Measurements from ENCODE around the gene HHATL. TPM values are rescaled to one million over a fixed set of nuclear protein-coding genes. Genes with fewer than 3 reads are reported as not detected.

Gene HHATL
- total and polyA plus RNA-seq, 9 donors, result 0.12 to 1.3 (median 0.52) TPM; not detected in 5

- peak in 2 of 5 donors; percentile 5 to 9 for DNase-seq
- intact Hi-C loops (cut with DNase I), result no loop called here
- no peak for TF ChIP-seq CTCF (IDR thresholded peaks at IDR 0.05)
- no peak for TF ChIP-seq POLR2A (IDR thresholded peaks at IDR 0.05)
- no peak for TF ChIP-seq EP300 (IDR thresholded peaks at IDR 0.05)
- Histone ChIP-seq H3K4me3 (no peak overlapping the region), H3K9me3 (no peaks in the 10 kb centered on the region), H3K36me3 (no peaks in the 10 kb centered on the region), H3K27ac (no peak overlapping the region), H3K4me1 (ENCODE audit: insufficient read depth) (no peaks in the 10 kb centered on the region), H3K27me3 (no peaks in the 10 kb centered on the region)
- WGBS, 3 donors, result 85 to 87% (median 87%) methylated on average over 17 of the region's 17 CpGs
Observed at GRCh38 chr3:42692667-42693529, 9.7 kb downstream of the HHATL start.

- no peaks in the 10 kb centered on the region for H3K36me3 ChIP-seq
- H3K27ac ChIP-seq, result no peak overlapping the region
- peak in 2 of 5 donors; percentile 3 to 6 for DNase-seq
- WGBS, 3 donors, result 74 to 75% (median 75%) methylated on average over 13 of the region's 13 CpGs
- no peaks in the 10 kb centered on the region for H3K4me1 ChIP-seq (ENCODE audit: insufficient read depth)
- TF ChIP-seq POLR2A (IDR thresholded peaks at IDR 0.05), result no peak
- TF ChIP-seq EP300 (IDR thresholded peaks at IDR 0.05), result no peak
- TF ChIP-seq CTCF (IDR thresholded peaks at IDR 0.05), result no peak
- no peaks in the 10 kb centered on the region for H3K9me3 ChIP-seq
- intact Hi-C loops (cut with DNase I), result no loop called here
- H3K4me3 ChIP-seq, result no peak overlapping the region
- no peaks in the 10 kb centered on the region for H3K27me3 ChIP-seq
Observed at GRCh38 chr3:42691816-42692666, 10.6 kb downstream of the HHATL start.

- WGBS, 3 donors, result 70 to 76% (median 75%) methylated on average over 10 of the region's 10 CpGs
- Histone ChIP-seq H3K27ac (no peak overlapping the region), H3K9me3 (no peaks in the 10 kb centered on the region), H3K4me1 (ENCODE audit: insufficient read depth) (no peaks in the 10 kb centered on the region), H3K36me3 (no peaks in the 10 kb centered on the region), H3K27me3 (no peaks in the 10 kb centered on the region), H3K4me3 (no peak overlapping the region)
- intact Hi-C loops (cut with DNase I), result no loop called here
- no peak for TF ChIP-seq EP300 (IDR thresholded peaks at IDR 0.05)
- TF ChIP-seq CTCF (IDR thresholded peaks at IDR 0.05), result no peak
- no peak for TF ChIP-seq POLR2A (IDR thresholded peaks at IDR 0.05)
- DNase-seq, result peak in 2 of 5 donors; percentile 0 to 2
Observed at GRCh38 chr3:42690766-42691680, 11.6 kb downstream of the HHATL start.

GRCh38 chr3:42690191-42690590, 12.4 kb downstream of the HHATL start:
- H3K9me3 ChIP-seq, result no peaks in the 10 kb centered on the region
- intact Hi-C loops (cut with DNase I), result no loop called here
- TF ChIP-seq CTCF (IDR thresholded peaks at IDR 0.05), result no peak
- H3K4me3 ChIP-seq, result no peak overlapping the region
- no peak for DNase-seq
- peaks cover 3% of the 10 kb centered on the region for H3K4me1 ChIP-seq (ENCODE audit: insufficient read depth)
- no peaks in the 10 kb centered on the region for H3K27me3 ChIP-seq
- 74 to 80% (median 76%) methylated on average over 7 of the region's 7 CpGs for WGBS, 3 donors
- H3K36me3 ChIP-seq, result no peaks in the 10 kb centered on the region
- no peak overlapping the region for H3K27ac ChIP-seq

Measured in ovary (tissue), 9 donors.